SK-N-SH treated with all-trans-retinoic acid at 6 μM for 48 hours (cell line): Measurements from ENCODE around the gene PPP1R7.

Experiments
- ARNTL ChIP-seq: fragments of 450-650 bp; formaldehyde crosslinking; IDR thresholded peaks from 2 replicates; pipeline ENCODE4 v1.5.0; 2020; ENCODE audit warnings: low read depth, mild to moderate bottlenecking, moderate library complexity, borderline replicate concordance
- CREB5 ChIP-seq: fragments of 250-450 bp; sonication (Bioruptor Pico); IDR thresholded peaks from 2 replicates; pipeline ENCODE4 v1.5.1; 2020; ENCODE audit warnings: low read depth, mild to moderate bottlenecking, moderate library complexity
- CSRNP3 ChIP-seq: fragments of 250-450 bp; sonication (Bioruptor Pico); IDR thresholded peaks from 2 replicates; pipeline ENCODE4 v1.5.1; 2021; ENCODE audit warnings: mild to moderate bottlenecking, moderate library complexity
- OSR1 ChIP-seq: fragments of 250-450 bp; sonication (Bioruptor Pico); IDR thresholded peaks from 2 replicates; pipeline ENCODE4 v1.8.0; 2022; ENCODE audit warnings: moderate library complexity, mild to moderate bottlenecking, inconsistent platforms
- POU6F1 ChIP-seq: fragments of 250-450 bp; sonication (Bioruptor Pico); IDR thresholded peaks from 2 replicates; pipeline ENCODE4 v1.8.0; 2021; ENCODE audit warnings: low read depth, mild to moderate bottlenecking, moderate library complexity, borderline replicate concordance
- PPARA ChIP-seq: fragments of 250-450 bp; sonication (Bioruptor Pico); IDR thresholded peaks from 2 replicates; pipeline ENCODE4 v1.5.0; 2020; ENCODE audit warnings: mild to moderate bottlenecking, borderline replicate concordance
- RARB ChIP-seq: fragments of 250-450 bp; sonication (Bioruptor Pico); IDR thresholded peaks from 2 replicates; pipeline ENCODE4 v1.8.0; 2021; ENCODE audit warnings: mild to moderate bottlenecking, moderate library complexity
- SNAI2 ChIP-seq: fragments of 250-450 bp; sonication (Bioruptor Pico); IDR thresholded peaks from 2 replicates; pipeline ENCODE4 v1.5.0; 2020; ENCODE audit warnings: mild to moderate bottlenecking, moderate library complexity
- TSHZ2 ChIP-seq: fragments of 250-450 bp; sonication (Bioruptor Pico); IDR thresholded peaks from 2 replicates; pipeline ENCODE4 v1.5.0; 2020; ENCODE audit warnings: mild to moderate bottlenecking, moderate library complexity
- ZC3H10 ChIP-seq: fragments of 250-450 bp; sonication (Bioruptor Pico); IDR thresholded peaks from 2 replicates; pipeline ENCODE4 v1.5.1; 2021; ENCODE audit warnings: mild to moderate bottlenecking, moderate library complexity
- ZFP3 ChIP-seq: fragments of 250-450 bp; sonication (Bioruptor Pico); IDR thresholded peaks from 2 replicates; pipeline ENCODE4 v1.5.0; 2020; ENCODE audit warnings: mild to moderate bottlenecking, moderate library complexity
- ZFP30 ChIP-seq: fragments of 450-650 bp; formaldehyde crosslinking; IDR thresholded peaks from 2 replicates; pipeline ENCODE4 v1.5.0; 2022; ENCODE audit warnings: mild to moderate bottlenecking, moderate library complexity
- ZNF70 ChIP-seq: fragments of 450-650 bp; formaldehyde crosslinking; IDR thresholded peaks from 2 replicates; pipeline ENCODE4 v1.5.0; 2020; ENCODE audit warnings: mild to moderate bottlenecking, moderate library complexity

GRCh38 chr2:241147336-241147735 lies 2.9 kb upstream of the PPP1R7 start:
- TF ChIP-seq ZFP30 (CRISPR knock-in tag) (no peak), SNAI2 (no peak), CSRNP3 (CRISPR knock-in tag) (no peak), POU6F1 (CRISPR knock-in tag) (no peak), RARB (CRISPR knock-in tag) (no peak), ARNTL (no peak), CREB5 (CRISPR knock-in tag) (no peak), PPARA (CRISPR knock-in tag) (no peak), OSR1 (CRISPR knock-in tag) (no peak), ZC3H10 (CRISPR knock-in tag) (no peak), ZNF70 (CRISPR knock-in tag) (no peak), TSHZ2 (no peak), ZFP3 (CRISPR knock-in tag) (no peak)
